ENCODE results near the gene OVCA2. TPM values are rescaled to one million over a fixed set of nuclear protein-coding genes. Genes with fewer than 3 reads are reported as not detected.
A peak's percentile ranks its signal among the peaks of the same experiment; 100 is the strongest.

OVCA2 gene
- polyA plus RNA-seq, 2 of the 4 experiments (the other 2 are of a cell fraction) = 54.6 to 66.3 TPM

- TF ChIP-seq FOXS1 (CRISPR knock-in tag; IDR thresholded peaks at IDR 0.05) = no peak
- TF ChIP-seq MAZ (IDR thresholded peaks at IDR 0.05; ENCODE audit: borderline replicate concordance, low read depth, low read length) = no peak
- TF ChIP-seq HES2 (IDR thresholded peaks at IDR 0.05) = no peak
- TF ChIP-seq RAD21 (conservative IDR thresholded peaks at IDR 0.05 in 1 of 2, IDR thresholded peaks at IDR 0.05 in 1 of 2) = no peak
- no peak for TF ChIP-seq REST (IDR thresholded peaks at IDR 0.05)
Observed at GRCh38 chr17:2077040-2077439, 35.2 kb downstream of the OVCA2 start (continued).

GRCh38 chr17:2081564-2081963 lies 39.7 kb downstream of the OVCA2 start:
- H3K4me1 ChIP-seq = peaks cover 27% of the 10 kb centered on the region
- WGBS (ENCODE audit: missing lambda C conversion rate) = 88% methylated on average over 9 of the region's 9 CpGs
- H3K4me2 ChIP-seq = no peak overlapping the region
- FAIRE-seq = no peak
- no peak for ATAC-seq
- no peak for DNase-seq (ENCODE audit: low read depth in 1 of 2, low spot score in 1 of 2)
- POLR2A ChIA-PET = no interaction called here
- H3K4me3 ChIP-seq = no peak overlapping the region
- CTCF ChIA-PET = interaction anchor here (1.0 to 9.1 kb wide), 10 partner anchors 10 to 201 kb away, joined by 3 to 55 read pairs (median 8); partner anchors contain the start of gene HIC1
- TF ChIP-seq REST (IDR thresholded peaks at IDR 0.05) = no peak
- no peaks in the 10 kb centered on the region for H3K9me3 ChIP-seq
- no peak overlapping the region for H3K27ac ChIP-seq

- Histone ChIP-seq H3K4me3 (no peak overlapping the region), H3K4me2 (no peak overlapping the region), H3K27ac (no peak overlapping the region), H3K9me3 (no peaks in the 10 kb centered on the region), H3K4me1 (peaks cover 27% of the 10 kb centered on the region)
- FAIRE-seq (no peak), ATAC-seq (no peak), DNase-seq (ENCODE audit: low read depth in 1 of 2, low spot score in 1 of 2) (no peak)
- WGBS (ENCODE audit: missing lambda C conversion rate) = 82% methylated on average over 9 of the region's 9 CpGs
- ChIA-PET CTCF (interaction anchor here (1.0 to 9.1 kb wide), 14 partner anchors 9 to 200 kb away, joined by 3 to 55 read pairs (median 3); partner anchors contain the start of gene HIC1), POLR2A (no interaction called here)
- TF ChIP-seq ZNF302 (CRISPR knock-in tag; IDR thresholded peaks at IDR 0.05) = no peak
Observed at GRCh38 chr17:2082003-2082781, 40.4 kb downstream of the OVCA2 start.

- DNase-seq (ENCODE audit: low read depth in 1 of 2, low spot score in 1 of 2) (peak in 1 of 2 experiments; percentile 82), FAIRE-seq (no peak), ATAC-seq (peak; percentile 30 to 63; a peak in 4 of 6 replicates)
- 0 out of 2 replicates have a peak, but pooled peaks have one; percentile 52 for TF ChIP-seq ZSCAN20 (CRISPR knock-in tag; IDR thresholded peaks at IDR 0.05)
- TF ChIP-seq MAFK (IDR thresholded peaks at IDR 0.05; ENCODE audit: partially characterized antibody) = no peak
- Histone ChIP-seq H3K9me3 (no peaks in the 10 kb centered on the region), H3K4me3 (no peak overlapping the region), H3K4me1 (peaks cover 27% of the 10 kb centered on the region), H3K27ac (peak overlapping the region; percentile 39 to 61; a peak in 5 of 6 replicates), H3K4me2 (peak overlapping the region; percentile 48)
- 49% methylated on average over 7 of the region's 7 CpGs for WGBS (ENCODE audit: missing lambda C conversion rate)
- ChIA-PET CTCF (interaction anchor here (0.7 to 9.1 kb wide), 10 partner anchors 12 to 181 kb away, joined by 3 to 55 read pairs (median 4); partner anchors contain the start of gene HIC1), POLR2A (no interaction called here)
Observed at GRCh38 chr17:2083613-2084035, 41.8 kb downstream of the OVCA2 start.

All from A549 (cell line).